Measurements from ENCODE around the gene ACP6.
A peak's percentile ranks its signal among the peaks of the same experiment; 100 is the strongest.

Gene ACP6

GRCh38 chr1:147652306-147652705, 18.0 kb downstream of the ACP6 start:
- DNase-seq (ENCODE audit: extremely low read depth in 1 of 2, low read depth in 1 of 2) = no peak

GRCh38 chr1:147651466-147651865, 18.9 kb downstream of the ACP6 start:
- DNase-seq (ENCODE audit: extremely low read depth in 1 of 2, low read depth in 1 of 2) = no peak

GRCh38 chr1:147648933-147649332, 21.4 kb downstream of the ACP6 start:
- no peak for DNase-seq (ENCODE audit: extremely low read depth in 1 of 2, low read depth in 1 of 2)

- no peak for DNase-seq (ENCODE audit: extremely low read depth in 1 of 2, low read depth in 1 of 2)
Observed at GRCh38 chr1:147647796-147648633, 22.3 kb downstream of the ACP6 start.

GRCh38 chr1:147643974-147644373, 26.4 kb downstream of the ACP6 start:
- DNase-seq (ENCODE audit: extremely low read depth in 1 of 2, low read depth in 1 of 2) = no peak

GRCh38 chr1:147641695-147642592, 28.4 kb downstream of the ACP6 start:
- peak in 1 of 2 donors; percentile 11 for DNase-seq (ENCODE audit: extremely low read depth in 1 of 2, low read depth in 1 of 2)

GRCh38 chr1:147641291-147641690, 29.0 kb downstream of the ACP6 start:
- no peak for DNase-seq (ENCODE audit: extremely low read depth in 1 of 2, low read depth in 1 of 2)

GRCh38 chr1:147640553-147641165, 29.7 kb downstream of the ACP6 start:
- DNase-seq (ENCODE audit: extremely low read depth in 1 of 2, low read depth in 1 of 2) = peak; percentile 46 to 49

- no peak for DNase-seq (ENCODE audit: extremely low read depth in 1 of 2, low read depth in 1 of 2)
Observed at GRCh38 chr1:147636314-147636713, 34.0 kb downstream of the ACP6 start.

- no peak for DNase-seq (ENCODE audit: extremely low read depth in 1 of 2, low read depth in 1 of 2)
Observed at GRCh38 chr1:147635342-147635741, 35.0 kb downstream of the ACP6 start.

- no peak for DNase-seq (ENCODE audit: extremely low read depth in 1 of 2, low read depth in 1 of 2)
Observed at GRCh38 chr1:147634645-147635044, 35.7 kb downstream of the ACP6 start.

- DNase-seq (ENCODE audit: extremely low read depth in 1 of 2, low read depth in 1 of 2) = no peak
Observed at GRCh38 chr1:147633759-147634158, 36.6 kb downstream of the ACP6 start.

GRCh38 chr1:147631839-147632238, 38.5 kb downstream of the ACP6 start:
- no peak for DNase-seq (ENCODE audit: extremely low read depth in 1 of 2, low read depth in 1 of 2)

GRCh38 chr1:147630447-147630846, 39.9 kb downstream of the ACP6 start:
- no peak for DNase-seq (ENCODE audit: extremely low read depth in 1 of 2, low read depth in 1 of 2)

GRCh38 chr1:147630022-147630421, 40.3 kb downstream of the ACP6 start:
- no peak for DNase-seq (ENCODE audit: extremely low read depth in 1 of 2, low read depth in 1 of 2)

GRCh38 chr1:147628441-147628840, 41.9 kb downstream of the ACP6 start:
- no peak for DNase-seq (ENCODE audit: extremely low read depth in 1 of 2, low read depth in 1 of 2)

- DNase-seq (ENCODE audit: extremely low read depth in 1 of 2, low read depth in 1 of 2) = peak in 1 of 2 donors; percentile 40
Observed at GRCh38 chr1:147627435-147628110, 42.8 kb downstream of the ACP6 start.

- DNase-seq (ENCODE audit: extremely low read depth in 1 of 2, low read depth in 1 of 2) = no peak
Observed at GRCh38 chr1:147626739-147627138, 43.6 kb downstream of the ACP6 start.

- no peak for DNase-seq (ENCODE audit: extremely low read depth in 1 of 2, low read depth in 1 of 2)
Observed at GRCh38 chr1:147626291-147626690, 44.0 kb downstream of the ACP6 start.

- DNase-seq (ENCODE audit: extremely low read depth in 1 of 2, low read depth in 1 of 2) = no peak
Observed at GRCh38 chr1:147625362-147625995, 44.8 kb downstream of the ACP6 start.
